DND-41 (cell line): ENCODE data around the gene ABHD17A.

ENCODE experiments used
- CTCF ChIP-seq: IDR thresholded peaks from 2 replicates; pipeline ENCODE4 v1.5.1; 2012; ENCODE audit warnings: borderline replicate concordance, low read length, moderate library complexity, mild to moderate bottlenecking; ENCODE audit not compliant: poor library complexity, severe bottlenecking; ENCODE audit errors: extremely low read depth
- EZH2 ChIP-seq: IDR thresholded peaks from 3 replicates; pipeline ENCODE4 v1.6.1; 2012; ENCODE audit warnings: borderline replicate concordance, low read depth, mild to moderate bottlenecking, moderate library complexity, low read length, inconsistent platforms; ENCODE audit not compliant: severe bottlenecking

GRCh38 chr19:1837222-1837565 lies 48.1 kb downstream of the ABHD17A start:
- TF ChIP-seq EZH2 (no peak), CTCF (no peak)
